PC-3 (cell line): ENCODE results near the gene NPTX1.

Experiments
- EZH2 ChIP-seq: fragments of 300-600 bp; sonication (generic); IDR thresholded peaks from one replicate; pipeline ENCODE4 v1.6.1; 2017; ENCODE audit warnings: antibody characterized with exemption, mild to moderate bottlenecking, low read length; ENCODE audit not compliant: unreplicated experiment
- EZH2phosphoT487 ChIP-seq: fragments of 300-600 bp; sonication (generic); IDR thresholded peaks from 2 replicates; pipeline ENCODE4 v1.6.1; 2018; ENCODE audit warnings: mild to moderate bottlenecking, antibody characterized with exemption, low read length, borderline replicate concordance

DNA sequence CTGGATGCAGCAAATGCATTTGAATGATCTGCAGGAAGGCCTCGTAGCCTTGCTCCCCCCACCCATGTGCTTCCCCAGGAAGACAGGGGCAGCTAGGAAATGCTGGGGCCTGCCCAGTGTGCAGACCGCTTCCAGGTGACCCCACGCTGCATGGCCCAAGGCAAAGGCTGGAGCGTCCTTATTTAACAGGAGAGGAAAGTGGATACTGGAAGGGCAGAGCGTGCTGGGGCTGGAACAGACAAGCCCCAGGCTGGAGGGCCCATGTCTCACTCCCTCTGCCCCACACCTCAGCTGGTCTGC, 26.1 kb upstream of the NPTX1 start:
- TF ChIP-seq EZH2 (no peak), EZH2phosphoT487 (no peak)
